Measurements from ENCODE around the gene RFX6. TPM values are rescaled to one million over a fixed set of nuclear protein-coding genes. Genes with fewer than 3 reads are reported as not detected.

RFX6 gene
- total RNA-seq = not detected

GRCh38 chr6:116876635-116877611 is at the start of gene RFX6:
Gene RFX6, plus strand, starts transcription at chr6:116877242. Its CDS starts 34 bp downstream, at chr6:116877276.

GRCh38 chr6:116828983-116829382 is 48.1 kb upstream of the RFX6 start, which contains the start of gene GPRC6A:
Gene GPRC6A, minus strand, starts transcription at chr6:116829083. Its CDS starts 70 bp downstream, at chr6:116829013.

Other genes starting within 250 kb of the RFX6 start
- 33.8 TPM for gene ZUP1, start 208.5 kb upstream of the RFX6 start, total RNA-seq
- 34.4 TPM for gene KPNA5, start 196.0 kb upstream of the RFX6 start, total RNA-seq
- 1.3 TPM for gene FAM162B, start 111.5 kb upstream of the RFX6 start, total RNA-seq
- not detected for gene GPRC6A, start 48.2 kb upstream of the RFX6 start, total RNA-seq

Measured in parietal lobe (tissue), 1 donor.